SK-N-SH (cell line): ENCODE results near the gene MINDY3. TPM values are rescaled to one million over a fixed set of nuclear protein-coding genes. Genes with fewer than 3 reads are reported as not detected.

Source experiments
- CTCF ChIA-PET: fragments of 300-600, 350-600 bp; formaldehyde crosslinking; extraction: SDS; loops from one replicate; lab custom pipeline; 2021; lab: Yijun Ruan, JAX
- POLR2A ChIA-PET: fragments of 350-600 bp; sonication (Branson Sonifier 250); formaldehyde crosslinking; extraction: SDS; loops from one replicate; lab custom pipeline; 2020; ENCODE audit warnings: antibody characterized with exemption, inconsistent platforms; lab: Yijun Ruan, JAX
- DNase-seq: peaks from one replicate; pipeline ENCODE4 v3.0.0; 2012
- H2AFZ ChIP-seq: fragments of 200-600 bp; sonication (generic); 2 replicates; pipeline ENCODE4 v1.8.1; 2016; ENCODE audit warnings: antibody characterized with exemption, mild to moderate bottlenecking, low read depth
- H3F3A ChIP-seq: fragments of 200-600 bp; sonication (generic); replicated peaks from 2 replicates; pipeline ENCODE3; 2016; ENCODE audit warnings: antibody characterized with exemption, mild to moderate bottlenecking; ENCODE audit not compliant: insufficient read depth
- H3K27ac ChIP-seq, 2 experiments: fragments of 200-500 bp in 1 of 2; fragments of 200-600 bp in 1 of 2; sonication (Bioruptor generic) in 1 of 2; sonication (generic), shearing (Covaris generic) in 1 of 2; 2 replicates each; pipeline versions ENCODE4 v1.5.1 to v1.6.1; 2014 to 2016; ENCODE audit warnings: low read depth in 2 of 2, inconsistent platforms in 1 of 2, low read length in 1 of 2, mild to moderate bottlenecking in 1 of 2, mixed read lengths in 1 of 2
- H3K27me3 ChIP-seq: fragments of 200-600 bp; sonication (generic), shearing (Covaris generic); 2 replicates; pipeline ENCODE4 v1.6.1; 2016; ENCODE audit warnings: mixed run types; ENCODE audit not compliant: insufficient read depth
- H3K36me3 ChIP-seq, 2 experiments: fragments of 200-500 bp in 1 of 2; fragments of 200-600 bp in 1 of 2; sonication (Bioruptor generic) in 1 of 2; sonication (generic) in 1 of 2; replicated peaks in 1 of 2; 2 replicates each; pipeline versions ENCODE3 to v1.5.1; 2014 to 2016; ENCODE audit warnings: low read length in 1 of 2, mild to moderate bottlenecking in 1 of 2; ENCODE audit not compliant: insufficient read depth in 2 of 2, control insufficient read depth in 1 of 2
- H3K4me1 ChIP-seq, 2 experiments: fragments of 200-500 bp in 1 of 2; fragments of 200-600 bp in 1 of 2; sonication (Bioruptor generic) in 1 of 2; sonication (generic), shearing (Covaris generic) in 1 of 2; 2 replicates each; pipeline versions ENCODE4 v1.5.1 to v1.6.1; 2014 to 2016; ENCODE audit warnings: low read depth in 1 of 2, low read length in 1 of 2, mixed run types in 1 of 2; ENCODE audit not compliant: insufficient read depth in 2 of 2, control insufficient read depth in 1 of 2
- H3K4me2 ChIP-seq: fragments of 200-600 bp; sonication (generic), shearing (Covaris generic); 2 replicates; pipeline ENCODE4 v1.6.1; 2017; ENCODE audit warnings: mixed run types
- H3K4me3 ChIP-seq, 2 experiments: fragments of 200-500 bp in 1 of 2; fragments of 200-600 bp in 1 of 2; sonication (Bioruptor generic) in 1 of 2; sonication (generic), shearing (Covaris generic) in 1 of 2; 2 replicates each; pipeline versions ENCODE4 v1.5.1 to v1.8.1; 2014 to 2016; ENCODE audit warnings: low read depth in 2 of 2, inconsistent platforms in 1 of 2, low read length in 1 of 2, mild to moderate bottlenecking in 1 of 2, mixed read lengths in 1 of 2, moderate library complexity in 1 of 2
- H3K79me2 ChIP-seq: fragments of 200-600 bp; sonication (generic); 2 replicates; pipeline ENCODE4 v1.8.1; 2017; ENCODE audit warnings: mild to moderate bottlenecking; ENCODE audit not compliant: insufficient read depth
- H3K9ac ChIP-seq: fragments of 200-600 bp; sonication (generic); 2 replicates; pipeline ENCODE4 v1.6.1; 2017; ENCODE audit warnings: mixed run types
- H3K9me2 ChIP-seq: fragments of 200-600 bp; sonication (generic); 2 replicates; pipeline ENCODE4 v1.6.1; 2017; ENCODE audit warnings: mixed run types
- H3K9me3 ChIP-seq: fragments of 200-600 bp; sonication (generic); 2 replicates; pipeline ENCODE4 v1.6.1; 2017; ENCODE audit warnings: mixed run types, mild to moderate bottlenecking, moderate library complexity
- H4K20me1 ChIP-seq: fragments of 200-600 bp; sonication (generic); 2 replicates; pipeline ENCODE4 v1.6.1; 2017; ENCODE audit warnings: mild to moderate bottlenecking, mixed run types; ENCODE audit not compliant: insufficient read depth
- CHD2 ChIP-seq: fragments of 150-350 bp; IDR thresholded peaks from 2 replicates; pipeline ENCODE4 v1.6.1; 2018; ENCODE audit warnings: low read length; ENCODE audit not compliant: partially characterized antibody
- ELF1 ChIP-seq: IDR thresholded peaks from 2 replicates; pipeline ENCODE4 v1.4.0; 2012
- EP300 ChIP-seq, 2 experiments: IDR thresholded peaks; 2 replicates each; pipeline versions ENCODE4 v1.4.0 to v1.6.1; 2012; ENCODE audit warnings: borderline replicate concordance in 1 of 2, low read depth in 1 of 2, low read length in 1 of 2
- FOXJ3 ChIP-seq: sonication (generic); formaldehyde crosslinking; IDR thresholded peaks from 2 replicates; pipeline ENCODE4 v1.5.1; 2020; ENCODE audit warnings: mild to moderate bottlenecking, missing genetic modification reagents
- GABPA ChIP-seq: IDR thresholded peaks from 2 replicates; pipeline ENCODE4 v1.4.0; 2012; ENCODE audit warnings: low read depth, mild to moderate bottlenecking
- RAD21 ChIP-seq: IDR thresholded peaks from 2 replicates; pipeline ENCODE4 v1.6.1; 2012; ENCODE audit warnings: mild to moderate bottlenecking, low read length
- RCOR1 ChIP-seq: fragments of 150-350 bp; IDR thresholded peaks from 2 replicates; pipeline ENCODE4 v1.6.1; 2017; ENCODE audit warnings: antibody characterized with exemption, low read length
- TEAD4 ChIP-seq: IDR thresholded peaks from 2 replicates; pipeline ENCODE4 v1.4.0; 2012; ENCODE audit warnings: mild to moderate bottlenecking, borderline replicate concordance; ENCODE audit not compliant: insufficient read depth
- WGBS: methylation state at CpG from one replicate; pipeline ENCODE4 v1.1.6; 2017; ENCODE audit warnings: low lambda C conversion rate; 5-methylcytosine and 5-hydroxymethylcytosine counted together
- polyA plus RNA-seq, 3 experiments: library from polyadenylated mRNA; depleted of rRNA; stranded (reverse); fragments of >200 nt; gene quantifications; 2 replicates each; pipeline ENCODE4 v1.2.3, GENCODE V29; 2012
- TF ChIP-seq, protein P1 (sequence below): fragments of 150-350 bp; IDR thresholded peaks from 2 replicates; pipeline ENCODE4 v1.6.1; 2017; ENCODE audit warnings: antibody characterized with exemption, low read length, low read depth, borderline replicate concordance
- TF ChIP-seq, protein P2 (sequence below): IDR thresholded peaks from 2 replicates; pipeline ENCODE4 v1.6.1; 2012; ENCODE audit warnings: mild to moderate bottlenecking, low read depth, low read length, moderate library complexity
- TF ChIP-seq, protein P3 (sequence below): fragments of 150-350 bp; IDR thresholded peaks from 2 replicates; pipeline ENCODE4 v1.6.1; 2016; ENCODE audit warnings: mild to moderate bottlenecking, low read depth, low read length
- TF ChIP-seq, protein P4 (sequence below): IDR thresholded peaks from 2 replicates; pipeline ENCODE4 v1.4.0; 2012; ENCODE audit warnings: low read depth
- TF ChIP-seq, protein P5 (sequence below): IDR thresholded peaks from 2 replicates; pipeline ENCODE4; 2012

The MINDY3 gene
- polyA plus RNA-seq, 1 of the 3 experiments (the other 2 are of a cell fraction): 9.5 TPM

DNA sequence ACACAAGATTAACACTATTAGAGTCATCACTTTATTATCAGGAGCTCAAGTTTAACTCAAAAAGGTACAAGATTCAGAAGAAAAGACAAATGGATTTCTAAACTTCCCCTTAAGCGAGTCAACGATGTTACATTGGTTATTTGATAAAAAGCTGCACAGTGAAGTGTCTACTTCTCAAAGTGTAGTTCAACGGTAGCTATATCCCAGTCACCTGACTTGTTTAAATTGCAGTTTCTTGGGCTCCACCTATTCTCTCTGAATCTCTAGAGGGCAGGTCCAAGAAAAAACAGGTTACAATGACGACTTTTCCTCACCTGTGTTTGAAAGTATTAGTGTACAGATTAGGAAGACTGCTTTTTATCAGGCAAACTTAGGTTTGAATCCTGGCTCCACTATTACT is 16.6 kb downstream of the MINDY3 start (continued):
- TF ChIP-seq TEAD4 (no peak), GABPA (no peak), RCOR1 (no peak), RAD21 (no peak), EP300 (IDR thresholded peaks at IDR 0.05; ENCODE audit: borderline replicate concordance in 1 of 2, low read depth in 1 of 2, low read length in 1 of 2) (no peak), CHD2 (no peak), ELF1 (no peak)
- TF ChIP-seq, protein P1, sequence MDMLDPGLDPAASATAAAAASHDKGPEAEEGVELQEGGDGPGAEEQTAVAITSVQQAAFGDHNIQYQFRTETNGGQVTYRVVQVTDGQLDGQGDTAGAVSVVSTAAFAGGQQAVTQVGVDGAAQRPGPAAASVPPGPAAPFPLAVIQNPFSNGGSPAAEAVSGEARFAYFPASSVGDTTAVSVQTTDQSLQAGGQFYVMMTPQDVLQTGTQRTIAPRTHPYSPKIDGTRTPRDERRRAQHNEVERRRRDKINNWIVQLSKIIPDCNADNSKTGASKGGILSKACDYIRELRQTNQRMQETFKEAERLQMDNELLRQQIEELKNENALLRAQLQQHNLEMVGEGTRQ: no peak
- TF ChIP-seq, protein P2, sequence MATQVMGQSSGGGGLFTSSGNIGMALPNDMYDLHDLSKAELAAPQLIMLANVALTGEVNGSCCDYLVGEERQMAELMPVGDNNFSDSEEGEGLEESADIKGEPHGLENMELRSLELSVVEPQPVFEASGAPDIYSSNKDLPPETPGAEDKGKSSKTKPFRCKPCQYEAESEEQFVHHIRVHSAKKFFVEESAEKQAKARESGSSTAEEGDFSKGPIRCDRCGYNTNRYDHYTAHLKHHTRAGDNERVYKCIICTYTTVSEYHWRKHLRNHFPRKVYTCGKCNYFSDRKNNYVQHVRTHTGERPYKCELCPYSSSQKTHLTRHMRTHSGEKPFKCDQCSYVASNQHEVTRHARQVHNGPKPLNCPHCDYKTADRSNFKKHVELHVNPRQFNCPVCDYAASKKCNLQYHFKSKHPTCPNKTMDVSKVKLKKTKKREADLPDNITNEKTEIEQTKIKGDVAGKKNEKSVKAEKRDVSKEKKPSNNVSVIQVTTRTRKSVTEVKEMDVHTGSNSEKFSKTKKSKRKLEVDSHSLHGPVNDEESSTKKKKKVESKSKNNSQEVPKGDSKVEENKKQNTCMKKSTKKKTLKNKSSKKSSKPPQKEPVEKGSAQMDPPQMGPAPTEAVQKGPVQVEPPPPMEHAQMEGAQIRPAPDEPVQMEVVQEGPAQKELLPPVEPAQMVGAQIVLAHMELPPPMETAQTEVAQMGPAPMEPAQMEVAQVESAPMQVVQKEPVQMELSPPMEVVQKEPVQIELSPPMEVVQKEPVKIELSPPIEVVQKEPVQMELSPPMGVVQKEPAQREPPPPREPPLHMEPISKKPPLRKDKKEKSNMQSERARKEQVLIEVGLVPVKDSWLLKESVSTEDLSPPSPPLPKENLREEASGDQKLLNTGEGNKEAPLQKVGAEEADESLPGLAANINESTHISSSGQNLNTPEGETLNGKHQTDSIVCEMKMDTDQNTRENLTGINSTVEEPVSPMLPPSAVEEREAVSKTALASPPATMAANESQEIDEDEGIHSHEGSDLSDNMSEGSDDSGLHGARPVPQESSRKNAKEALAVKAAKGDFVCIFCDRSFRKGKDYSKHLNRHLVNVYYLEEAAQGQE: no peak
- TF ChIP-seq, all 33 proteins: peak for 0

DNA sequence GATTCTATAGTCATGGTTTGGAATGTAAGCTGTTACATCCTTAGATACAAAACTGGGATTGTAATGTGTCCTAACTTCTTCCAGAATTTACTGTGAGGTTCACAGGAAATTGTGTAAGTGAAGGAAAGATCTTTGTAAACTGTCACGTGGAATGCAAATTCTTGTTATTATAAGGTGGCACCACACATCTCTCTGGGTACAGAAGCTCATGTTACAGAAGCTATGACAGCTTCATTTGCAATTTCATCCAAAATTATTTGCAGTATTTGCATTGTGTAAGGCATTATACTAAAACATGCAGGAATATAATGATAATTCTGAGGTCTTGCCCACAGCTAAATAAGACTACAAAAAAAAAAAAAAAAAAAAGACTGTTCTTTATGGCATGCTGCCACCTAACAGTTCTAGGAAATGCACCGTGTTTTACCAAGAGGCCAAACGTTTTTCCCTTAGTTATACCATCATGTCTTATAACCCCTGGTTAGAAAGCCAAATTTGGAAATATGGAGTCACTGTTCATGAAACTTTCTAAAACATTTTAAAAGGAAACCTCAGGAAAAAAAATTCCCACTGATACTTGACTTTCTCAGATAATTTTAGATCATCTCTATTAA is 17.6 kb downstream of the MINDY3 start:
- Histone ChIP-seq H3K4me3 (no peak overlapping the region), H3K9me3 (no peaks in the 10 kb centered on the region), H3K9me2 (no peaks in the 10 kb centered on the region), H3K36me3 (peaks cover 21 to 29% of the 10 kb centered on the region in 2 experiments), H3K79me2 (0 out of 2 replicates have a peak, but pooled peaks cover 12% of the 10 kb centered on the region)
- TF ChIP-seq FOXJ3: no peak
- no peak for TF ChIP-seq TEAD4
- TF ChIP-seq, protein P3, sequence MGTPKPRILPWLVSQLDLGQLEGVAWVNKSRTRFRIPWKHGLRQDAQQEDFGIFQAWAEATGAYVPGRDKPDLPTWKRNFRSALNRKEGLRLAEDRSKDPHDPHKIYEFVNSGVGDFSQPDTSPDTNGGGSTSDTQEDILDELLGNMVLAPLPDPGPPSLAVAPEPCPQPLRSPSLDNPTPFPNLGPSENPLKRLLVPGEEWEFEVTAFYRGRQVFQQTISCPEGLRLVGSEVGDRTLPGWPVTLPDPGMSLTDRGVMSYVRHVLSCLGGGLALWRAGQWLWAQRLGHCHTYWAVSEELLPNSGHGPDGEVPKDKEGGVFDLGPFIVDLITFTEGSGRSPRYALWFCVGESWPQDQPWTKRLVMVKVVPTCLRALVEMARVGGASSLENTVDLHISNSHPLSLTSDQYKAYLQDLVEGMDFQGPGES: no peak
- TF ChIP-seq, protein P4, sequence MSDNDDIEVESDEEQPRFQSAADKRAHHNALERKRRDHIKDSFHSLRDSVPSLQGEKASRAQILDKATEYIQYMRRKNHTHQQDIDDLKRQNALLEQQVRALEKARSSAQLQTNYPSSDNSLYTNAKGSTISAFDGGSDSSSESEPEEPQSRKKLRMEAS: no peak
- TF ChIP-seq, protein P5, sequence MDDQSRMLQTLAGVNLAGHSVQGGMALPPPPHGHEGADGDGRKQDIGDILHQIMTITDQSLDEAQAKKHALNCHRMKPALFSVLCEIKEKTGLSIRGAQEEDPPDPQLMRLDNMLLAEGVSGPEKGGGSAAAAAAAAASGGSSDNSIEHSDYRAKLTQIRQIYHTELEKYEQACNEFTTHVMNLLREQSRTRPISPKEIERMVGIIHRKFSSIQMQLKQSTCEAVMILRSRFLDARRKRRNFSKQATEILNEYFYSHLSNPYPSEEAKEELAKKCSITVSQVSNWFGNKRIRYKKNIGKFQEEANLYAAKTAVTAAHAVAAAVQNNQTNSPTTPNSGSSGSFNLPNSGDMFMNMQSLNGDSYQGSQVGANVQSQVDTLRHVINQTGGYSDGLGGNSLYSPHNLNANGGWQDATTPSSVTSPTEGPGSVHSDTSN: no peak
- TF ChIP-seq, all 33 proteins: peak for 0
- no peak for DNase-seq
- Histone ChIP-seq H3K27me3 (no peaks in the 10 kb centered on the region), H2AFZ (no peak overlapping the region), H3K27ac (no peak overlapping the region), H3F3A (peaks cover 7% of the 10 kb centered on the region), H3K4me2 (no peak overlapping the region), H3K4me1 (no peaks in the 10 kb centered on the region; a peak in 1 of 4 replicates), H4K20me1 (no peaks in the 10 kb centered on the region), H3K9ac (no peak overlapping the region)
- WGBS: 78% methylated on average over 3 of the region's 3 CpGs
- ChIA-PET POLR2A (no interaction called here), CTCF (no interaction called here)
